Astrocyte (in vitro differentiated cells and primary cell): ENCODE data around the gene CHPT1.

ENCODE experiments used
- EZH2 ChIP-seq: IDR thresholded peaks from 2 replicates; pipeline ENCODE4 v1.6.1; 2012; ENCODE audit warnings: mild to moderate bottlenecking, low read length, inconsistent platforms; ENCODE audit not compliant: insufficient read depth
- TF ChIP-seq, protein P1 (sequence below): IDR thresholded peaks from 2 replicates; pipeline ENCODE4 v1.5.1; 2011; ENCODE audit warnings: low read depth, mild to moderate bottlenecking, inconsistent platforms, low read length, moderate library complexity; ENCODE audit not compliant: insufficient read depth

DNA sequence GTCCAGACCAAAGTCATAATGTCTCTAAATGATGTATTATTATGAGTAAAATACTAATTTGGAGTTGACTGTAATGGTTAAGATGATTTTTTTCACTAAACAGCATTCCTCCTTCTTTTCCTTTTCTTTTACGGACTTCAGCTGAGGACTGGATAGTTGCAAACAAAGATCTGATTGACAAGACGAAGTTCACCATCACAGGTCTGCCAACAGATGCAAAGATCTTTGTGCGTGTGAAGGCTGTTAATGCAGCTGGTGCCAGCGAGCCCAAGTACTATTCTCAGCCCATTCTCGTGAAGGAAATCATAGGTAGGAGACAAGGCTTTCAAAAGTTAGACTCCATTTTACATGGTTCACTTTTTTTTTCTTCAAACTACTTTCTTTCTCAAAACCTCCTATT, 29.8 kb upstream of the CHPT1 start:
- TF ChIP-seq, protein P1, sequence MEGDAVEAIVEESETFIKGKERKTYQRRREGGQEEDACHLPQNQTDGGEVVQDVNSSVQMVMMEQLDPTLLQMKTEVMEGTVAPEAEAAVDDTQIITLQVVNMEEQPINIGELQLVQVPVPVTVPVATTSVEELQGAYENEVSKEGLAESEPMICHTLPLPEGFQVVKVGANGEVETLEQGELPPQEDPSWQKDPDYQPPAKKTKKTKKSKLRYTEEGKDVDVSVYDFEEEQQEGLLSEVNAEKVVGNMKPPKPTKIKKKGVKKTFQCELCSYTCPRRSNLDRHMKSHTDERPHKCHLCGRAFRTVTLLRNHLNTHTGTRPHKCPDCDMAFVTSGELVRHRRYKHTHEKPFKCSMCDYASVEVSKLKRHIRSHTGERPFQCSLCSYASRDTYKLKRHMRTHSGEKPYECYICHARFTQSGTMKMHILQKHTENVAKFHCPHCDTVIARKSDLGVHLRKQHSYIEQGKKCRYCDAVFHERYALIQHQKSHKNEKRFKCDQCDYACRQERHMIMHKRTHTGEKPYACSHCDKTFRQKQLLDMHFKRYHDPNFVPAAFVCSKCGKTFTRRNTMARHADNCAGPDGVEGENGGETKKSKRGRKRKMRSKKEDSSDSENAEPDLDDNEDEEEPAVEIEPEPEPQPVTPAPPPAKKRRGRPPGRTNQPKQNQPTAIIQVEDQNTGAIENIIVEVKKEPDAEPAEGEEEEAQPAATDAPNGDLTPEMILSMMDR, result no peak
- TF ChIP-seq EZH2, result no peak
